Measurements from ENCODE around the gene SLC10A1. TPM values are rescaled to one million over a fixed set of nuclear protein-coding genes. Genes with fewer than 3 reads are reported as not detected.

Gene SLC10A1
- total and polyA plus RNA-seq, 8 donors: 0.14 to 0.40 (median 0.22) TPM; not detected in 2

DNA sequence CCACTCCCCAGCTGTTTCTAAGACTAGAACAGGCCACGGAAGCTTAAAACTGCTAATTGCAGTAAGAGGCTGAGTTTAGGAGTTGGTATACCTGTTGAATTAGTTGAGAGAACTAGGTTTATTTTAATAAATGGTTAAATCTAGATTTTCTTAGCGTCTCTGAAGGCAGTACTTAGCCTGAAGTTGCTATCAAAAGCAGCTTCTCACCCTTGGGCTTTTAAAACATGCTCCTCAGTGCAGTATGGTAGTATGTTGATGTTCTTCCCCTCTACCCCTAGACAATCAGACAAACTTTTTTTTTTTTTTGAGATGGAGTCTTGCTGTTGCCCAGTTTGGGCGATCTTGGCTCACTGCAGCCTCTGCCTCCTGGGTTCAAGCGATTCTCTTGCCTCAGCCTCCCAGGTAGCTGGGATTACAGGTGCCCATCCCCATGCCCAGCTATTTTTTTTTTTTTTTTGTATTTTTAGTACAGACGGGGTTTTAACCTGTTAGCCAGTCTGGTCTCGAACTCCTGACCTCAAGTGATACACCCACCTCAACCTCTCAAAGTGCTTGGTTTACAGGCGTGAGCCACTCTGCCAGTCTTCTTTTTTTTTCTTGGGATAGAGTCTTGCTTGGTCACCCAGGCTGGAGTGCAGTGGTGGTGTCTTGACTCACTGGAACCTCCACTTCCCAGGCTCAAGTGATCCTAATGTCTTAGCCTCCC, 23.3 kb downstream of the SLC10A1 start:
- Histone ChIP-seq H3K4me1 (peaks cover 5 to 54% of the 10 kb centered on the region in 2 donors), H3K36me3 (peaks cover 10 to 100% of the 10 kb centered on the region in 2 donors), H3K4me3 (no peak overlapping the region), H3K9me3 (no peaks in the 10 kb centered on the region), H3K27me3 (no peaks in the 10 kb centered on the region), H3K27ac (peak overlapping the region in 1 of 2 donors; percentile 13)
- DNase-seq (no peak), ATAC-seq (no peak)
- TF ChIP-seq, protein P1, sequence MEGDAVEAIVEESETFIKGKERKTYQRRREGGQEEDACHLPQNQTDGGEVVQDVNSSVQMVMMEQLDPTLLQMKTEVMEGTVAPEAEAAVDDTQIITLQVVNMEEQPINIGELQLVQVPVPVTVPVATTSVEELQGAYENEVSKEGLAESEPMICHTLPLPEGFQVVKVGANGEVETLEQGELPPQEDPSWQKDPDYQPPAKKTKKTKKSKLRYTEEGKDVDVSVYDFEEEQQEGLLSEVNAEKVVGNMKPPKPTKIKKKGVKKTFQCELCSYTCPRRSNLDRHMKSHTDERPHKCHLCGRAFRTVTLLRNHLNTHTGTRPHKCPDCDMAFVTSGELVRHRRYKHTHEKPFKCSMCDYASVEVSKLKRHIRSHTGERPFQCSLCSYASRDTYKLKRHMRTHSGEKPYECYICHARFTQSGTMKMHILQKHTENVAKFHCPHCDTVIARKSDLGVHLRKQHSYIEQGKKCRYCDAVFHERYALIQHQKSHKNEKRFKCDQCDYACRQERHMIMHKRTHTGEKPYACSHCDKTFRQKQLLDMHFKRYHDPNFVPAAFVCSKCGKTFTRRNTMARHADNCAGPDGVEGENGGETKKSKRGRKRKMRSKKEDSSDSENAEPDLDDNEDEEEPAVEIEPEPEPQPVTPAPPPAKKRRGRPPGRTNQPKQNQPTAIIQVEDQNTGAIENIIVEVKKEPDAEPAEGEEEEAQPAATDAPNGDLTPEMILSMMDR (IDR thresholded peaks at IDR 0.05): no peak
- intact Hi-C loops (cut with DNase I): no loop called here

DNA sequence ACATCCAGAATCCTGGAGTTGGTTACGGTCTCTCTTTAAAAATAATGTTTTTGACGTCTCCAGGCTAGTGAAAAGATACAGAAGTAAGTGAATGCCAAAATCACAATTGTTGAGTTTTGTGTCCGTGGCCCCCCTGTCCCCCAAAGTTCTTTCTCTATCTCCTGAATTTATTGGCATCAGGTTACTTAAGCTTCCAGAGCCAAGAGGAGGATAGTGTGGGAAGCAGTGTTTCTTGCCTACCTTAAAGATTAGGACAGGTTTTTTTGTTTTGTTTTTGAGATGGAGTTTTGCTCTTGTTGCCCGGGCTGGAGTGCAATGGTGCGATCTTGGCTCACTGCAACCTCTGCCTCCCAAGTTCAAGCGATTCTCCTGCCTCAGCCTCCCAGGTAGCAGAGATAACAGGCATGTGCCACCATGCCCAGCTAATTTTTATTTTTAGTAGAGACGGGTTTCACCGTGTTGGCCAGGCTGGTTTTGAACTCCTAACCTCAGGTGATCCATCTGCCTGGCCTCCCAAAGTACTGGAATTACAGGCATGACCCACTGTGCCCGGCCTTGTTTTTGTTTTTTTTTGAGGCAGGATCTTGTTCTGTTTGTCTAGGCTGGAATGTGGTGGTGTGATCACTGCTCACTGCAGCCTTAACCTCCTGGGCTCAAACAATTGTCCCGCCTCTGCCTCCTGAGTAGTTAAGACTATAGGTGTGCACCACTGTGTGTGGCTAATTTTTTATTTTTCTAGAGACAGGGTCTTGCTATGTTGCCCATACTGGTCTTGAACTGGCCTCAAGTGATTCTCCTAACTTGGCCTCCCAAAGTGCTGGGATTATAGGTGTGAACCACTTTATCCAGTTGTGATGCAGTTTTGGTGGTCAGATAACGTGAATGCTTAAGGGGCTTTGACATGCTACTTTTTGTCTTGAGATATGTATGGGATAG, 24.7 kb downstream of the SLC10A1 start:
- ATAC-seq (no peak), DNase-seq (no peak)
- H3K9me3 ChIP-seq: no peaks in the 10 kb centered on the region
- no peaks in the 10 kb centered on the region for H3K27me3 ChIP-seq
- intact Hi-C loops (cut with DNase I): no loop called here
- H3K4me1 ChIP-seq: peaks cover 12 to 60% of the 10 kb centered on the region in 2 donors
- H3K27ac ChIP-seq: no peak overlapping the region
- H3K4me3 ChIP-seq: no peak overlapping the region
- H3K36me3 ChIP-seq: peaks cover 13 to 96% of the 10 kb centered on the region in 2 donors
- TF ChIP-seq, protein P1 (IDR thresholded peaks at IDR 0.05): no peak

DNA sequence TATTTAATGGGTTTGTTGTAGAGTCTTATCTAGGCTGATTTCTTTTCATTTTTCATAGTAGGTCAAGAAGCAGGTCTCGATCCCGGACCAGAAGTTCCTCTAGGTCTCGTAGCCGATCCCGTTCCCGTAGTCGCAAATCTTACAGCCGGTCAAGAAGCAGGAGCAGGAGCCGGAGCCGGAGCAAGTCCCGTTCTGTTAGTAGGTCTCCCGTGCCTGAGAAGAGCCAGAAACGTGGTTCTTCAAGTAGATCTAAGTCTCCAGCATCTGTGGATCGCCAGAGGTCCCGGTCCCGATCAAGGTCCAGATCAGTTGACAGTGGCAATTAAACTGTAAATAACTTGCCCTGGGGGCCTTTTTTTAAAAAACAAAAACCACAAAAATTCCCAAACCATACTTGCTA, 25.9 kb downstream of the SLC10A1 start:
- no peak for ATAC-seq
- no peak for DNase-seq
- Histone ChIP-seq H3K4me3 (no peak overlapping the region), H3K36me3 (peaks cover 13 to 84% of the 10 kb centered on the region in 2 donors), H3K27me3 (no peaks in the 10 kb centered on the region), H3K4me1 (peaks cover 14 to 54% of the 10 kb centered on the region in 2 donors), H3K27ac (no peak overlapping the region), H3K9me3 (no peaks in the 10 kb centered on the region)
- intact Hi-C loops (cut with DNase I): no loop called here
- TF ChIP-seq, protein P1 (IDR thresholded peaks at IDR 0.05): no peak

DNA sequence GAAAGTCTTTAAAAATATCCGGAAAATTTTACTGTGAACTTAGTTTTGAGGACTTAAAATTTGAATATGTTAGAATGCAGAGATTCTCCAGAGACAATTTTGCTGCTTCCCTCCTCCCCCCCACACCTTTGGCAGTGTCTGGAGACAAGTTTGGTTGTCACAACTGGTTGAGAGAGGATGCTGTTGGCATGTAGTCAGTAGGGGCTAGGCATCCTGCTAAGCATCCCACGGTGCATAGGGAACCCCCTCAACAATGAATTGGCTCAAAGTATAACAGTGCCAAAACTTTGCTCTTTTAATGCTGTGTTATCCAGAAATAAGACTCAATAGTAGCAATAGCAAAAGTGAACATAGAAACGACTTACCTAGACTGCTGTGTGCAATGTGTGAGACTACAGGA, 26.5 kb downstream of the SLC10A1 start:
- no peak overlapping the region for H3K27ac ChIP-seq
- H3K36me3 ChIP-seq: peaks cover 13 to 78% of the 10 kb centered on the region in 2 donors
- H3K4me1 ChIP-seq: peaks cover 14 to 59% of the 10 kb centered on the region in 2 donors
- no peaks in the 10 kb centered on the region for H3K27me3 ChIP-seq
- intact Hi-C loops (cut with DNase I): no loop called here
- no peak for ATAC-seq
- TF ChIP-seq, protein P1 (IDR thresholded peaks at IDR 0.05): no peak
- no peak for DNase-seq
- H3K4me3 ChIP-seq: peak overlapping the region in 1 of 2 donors; percentile 81
- no peaks in the 10 kb centered on the region for H3K9me3 ChIP-seq

DNA sequence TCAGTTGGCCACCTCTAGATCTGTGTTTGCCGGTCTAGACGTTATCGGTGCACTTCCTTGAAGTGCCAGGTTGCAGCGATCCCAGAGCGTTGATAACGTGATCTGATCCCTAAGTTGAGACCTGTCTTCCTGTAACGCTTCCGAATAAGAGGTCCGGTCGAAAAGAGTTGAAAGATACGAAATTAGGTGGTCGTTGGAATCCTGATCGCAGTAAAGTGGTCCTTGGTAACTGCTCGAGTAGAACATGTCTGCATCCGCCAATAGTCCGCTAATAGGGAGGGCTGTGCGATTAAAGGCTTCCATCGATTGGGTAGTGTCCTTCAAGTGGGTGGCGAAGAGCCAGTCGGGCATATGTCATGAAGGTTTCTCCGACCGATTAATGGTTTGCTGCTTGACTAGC, 27.4 kb downstream of the SLC10A1 start:
- H3K36me3 ChIP-seq: peaks cover 13 to 69% of the 10 kb centered on the region in 2 donors
- H3K27me3 ChIP-seq: no peaks in the 10 kb centered on the region
- DNase-seq (no peak), ATAC-seq (no peak)
- TF ChIP-seq, protein P1 (IDR thresholded peaks at IDR 0.05): no peak
- H3K9me3 ChIP-seq: no peaks in the 10 kb centered on the region
- peaks cover 14 to 60% of the 10 kb centered on the region in 2 donors for H3K4me1 ChIP-seq
- no peak overlapping the region for H3K27ac ChIP-seq
- H3K4me3 ChIP-seq: peak overlapping the region in 1 of 2 donors; percentile 81
- intact Hi-C loops (cut with DNase I): no loop called here

Data from left lung (tissue), 10 donors.